Measurements from ENCODE around the gene RELT. TPM values are rescaled to one million over a fixed set of nuclear protein-coding genes. Genes with fewer than 3 reads are reported as not detected.

RELT gene, protein sequence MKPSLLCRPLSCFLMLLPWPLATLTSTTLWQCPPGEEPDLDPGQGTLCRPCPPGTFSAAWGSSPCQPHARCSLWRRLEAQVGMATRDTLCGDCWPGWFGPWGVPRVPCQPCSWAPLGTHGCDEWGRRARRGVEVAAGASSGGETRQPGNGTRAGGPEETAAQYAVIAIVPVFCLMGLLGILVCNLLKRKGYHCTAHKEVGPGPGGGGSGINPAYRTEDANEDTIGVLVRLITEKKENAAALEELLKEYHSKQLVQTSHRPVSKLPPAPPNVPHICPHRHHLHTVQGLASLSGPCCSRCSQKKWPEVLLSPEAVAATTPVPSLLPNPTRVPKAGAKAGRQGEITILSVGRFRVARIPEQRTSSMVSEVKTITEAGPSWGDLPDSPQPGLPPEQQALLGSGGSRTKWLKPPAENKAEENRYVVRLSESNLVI
- polyA plus RNA-seq (ENCODE audit: insufficient read length in 3 of 3): 1 to 10 TPM; 2.1 to 2.7 (median 2.1) TPM

DNA sequence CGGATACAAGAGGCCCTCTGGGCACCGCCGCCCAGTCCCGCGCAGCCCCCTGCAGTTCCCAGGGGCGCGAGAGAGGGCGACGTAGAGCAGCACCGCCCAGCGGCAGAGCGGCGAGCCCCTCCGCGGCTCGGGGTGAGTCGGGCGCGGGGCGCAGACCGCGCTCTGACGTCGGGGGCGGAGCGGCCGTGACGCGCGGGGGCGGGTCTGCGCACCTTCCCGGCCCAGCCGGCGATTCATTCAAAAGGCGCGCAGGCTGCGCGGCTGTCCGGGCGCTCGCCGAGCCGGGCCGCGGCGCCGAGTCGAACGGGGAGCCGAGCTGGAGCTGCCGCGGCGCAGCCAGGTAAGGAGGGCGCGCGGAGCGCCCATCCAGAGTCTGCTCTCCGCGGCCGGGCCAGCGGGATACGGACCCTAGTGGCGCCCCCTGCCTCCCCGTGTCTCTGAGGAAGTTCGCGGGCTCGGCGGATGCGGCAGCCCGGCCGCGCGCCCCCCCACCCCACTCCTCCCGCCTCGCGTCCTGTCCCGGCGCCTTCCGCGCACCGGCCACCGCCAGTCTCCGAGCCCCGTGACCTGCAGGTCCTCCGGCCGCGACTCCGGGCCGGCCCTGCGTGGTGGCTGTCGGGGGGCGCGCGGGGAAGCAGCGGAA lies at the start of gene RELT:
Gene RELT (plus strand): TSS at position 240 of the 643 bp plus-strand sequence. CDS start 12,738 bp downstream, outside the sequence.
- DNase-seq (ENCODE audit: low read depth in 3 of 3, low spot score in 2 of 3): peak; percentile 72 to 81 (median 80)

DNA sequence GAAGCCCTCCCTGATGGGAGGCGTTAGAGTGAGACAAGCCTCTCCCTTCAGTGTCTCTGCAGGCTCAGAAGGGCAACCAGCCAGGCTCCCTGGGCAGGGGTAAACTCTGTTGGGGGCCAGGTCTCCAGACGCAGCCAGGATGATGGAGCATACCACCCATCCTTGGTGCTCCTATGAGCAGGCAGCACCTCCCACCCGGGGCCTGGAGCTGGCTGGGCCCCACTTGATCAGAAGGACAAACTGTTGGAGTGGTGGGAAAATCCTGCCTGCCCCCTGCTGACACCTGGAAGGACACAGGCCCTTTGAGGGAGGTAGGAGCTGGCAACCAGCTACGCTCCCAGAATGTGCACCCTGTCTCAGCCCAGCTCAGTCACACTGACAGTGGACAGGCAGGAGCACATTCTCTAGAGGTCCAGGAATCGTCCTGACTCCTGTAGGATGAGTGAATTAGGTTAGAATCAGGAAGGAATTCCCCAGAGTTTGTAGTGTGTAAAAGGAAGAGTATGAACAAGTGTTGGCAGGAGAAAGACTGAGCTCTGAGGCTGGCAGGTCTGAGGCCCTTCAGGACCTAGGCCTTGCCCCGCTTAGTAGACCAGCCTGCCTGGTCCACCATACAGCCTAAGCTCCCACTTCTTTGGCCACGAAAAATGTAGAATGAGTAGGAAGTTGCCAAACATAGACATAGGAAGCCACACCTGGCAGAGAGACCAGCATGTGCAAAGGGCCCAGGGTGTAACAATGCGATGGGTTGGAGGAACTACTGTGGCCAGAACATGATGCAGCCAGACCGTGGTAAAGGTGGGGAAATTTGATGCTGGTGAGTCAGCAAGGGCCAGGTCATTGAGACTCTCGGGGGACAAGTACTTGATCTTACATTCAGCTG lies 49.0 kb upstream of the RELT start:
- no peak for DNase-seq (ENCODE audit: low read depth in 3 of 3, low spot score in 2 of 3)

DNA sequence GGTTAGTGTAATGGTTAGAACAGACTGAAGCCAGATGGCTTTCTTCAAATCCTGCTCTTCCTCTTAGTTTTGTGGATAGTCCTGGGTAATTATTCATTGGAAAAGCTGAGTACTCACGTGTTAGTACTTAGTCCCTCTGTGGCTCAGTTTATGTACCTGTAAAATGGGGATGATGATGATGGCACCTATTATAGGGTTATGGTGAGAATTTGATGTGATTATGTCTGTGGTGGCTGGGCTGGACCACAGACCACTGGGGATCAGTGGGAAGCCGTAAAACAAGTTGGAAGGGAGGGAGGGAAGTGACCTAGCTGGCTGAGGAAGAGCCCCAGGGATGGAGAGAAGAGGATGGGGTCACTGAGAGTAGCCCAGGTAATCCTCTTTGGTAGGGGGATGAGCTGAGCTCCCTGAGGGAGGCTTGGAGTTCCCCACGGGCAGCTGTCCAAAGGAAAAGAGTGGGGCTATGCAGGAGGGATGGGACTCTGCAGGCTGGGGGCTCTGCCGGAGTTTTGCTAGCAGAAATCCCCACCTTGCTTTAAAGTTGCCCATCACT lies 48.3 kb upstream of the RELT start:
- DNase-seq (ENCODE audit: low read depth in 3 of 3, low spot score in 2 of 3): no peak

DNA sequence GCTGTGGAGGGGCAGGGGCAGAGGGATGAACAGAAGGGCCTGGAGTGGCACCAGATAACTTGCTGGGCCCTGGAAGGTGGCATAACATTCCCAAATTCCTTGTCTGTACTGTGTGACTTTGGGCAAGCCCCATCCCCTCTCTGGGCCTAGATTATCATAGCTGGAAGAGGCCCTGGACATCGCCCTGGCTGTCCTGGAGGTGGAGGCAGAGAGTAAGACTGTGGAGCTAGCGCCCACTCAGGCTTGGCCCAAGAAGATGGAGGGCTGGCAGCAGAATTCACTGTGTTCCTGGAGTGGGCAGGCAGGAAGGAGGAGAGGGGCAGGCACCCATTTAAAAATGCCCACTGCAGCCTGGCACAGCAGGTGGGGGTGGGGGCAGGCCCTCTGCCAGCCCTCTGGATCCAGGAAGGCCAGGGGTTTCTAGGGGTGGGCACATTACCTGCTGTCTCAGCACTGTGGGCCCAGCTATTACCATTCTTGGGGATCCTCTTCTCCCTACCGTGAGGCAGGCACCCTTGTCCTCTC lies 45.6 kb upstream of the RELT start:
- no peak for DNase-seq (ENCODE audit: low read depth in 3 of 3, low spot score in 2 of 3)

DNA sequence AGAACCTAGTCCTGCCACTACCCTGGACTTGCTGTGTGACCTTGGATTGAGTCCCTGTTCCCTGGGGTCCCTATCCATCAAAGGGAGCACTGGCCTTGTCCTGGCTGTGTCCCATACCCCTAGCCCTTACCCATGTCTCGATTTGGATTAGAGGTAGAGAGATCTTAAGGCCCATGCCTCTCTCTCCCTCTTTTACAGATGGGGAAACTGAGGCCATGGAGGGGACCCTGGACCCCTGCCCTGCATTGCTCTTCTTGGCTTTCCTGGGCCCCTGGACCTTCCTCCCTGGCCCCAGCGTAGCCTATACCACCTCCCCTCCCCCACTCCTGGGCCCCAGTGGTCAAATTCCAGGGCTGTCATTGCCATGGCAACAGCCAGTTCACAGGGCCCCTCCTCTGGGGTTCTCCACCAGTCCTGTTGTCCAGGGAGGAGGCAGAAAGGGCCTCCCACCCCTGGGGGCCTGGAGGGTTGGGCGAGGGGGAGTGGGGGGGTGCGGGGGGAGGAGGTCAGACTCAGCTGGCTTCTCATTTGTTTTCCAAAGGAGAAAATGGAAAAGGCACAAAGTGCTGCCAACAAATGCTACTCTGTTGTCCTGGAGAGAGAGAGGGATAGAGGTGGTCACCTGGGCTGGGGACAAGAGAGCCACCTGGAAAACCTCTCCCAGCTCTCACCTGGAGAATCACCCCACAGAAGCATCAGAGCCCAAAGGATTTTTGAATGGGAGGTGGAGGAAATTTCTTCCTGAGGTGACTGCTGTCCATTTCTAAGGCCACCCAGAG lies 44.9 kb upstream of the RELT start:
- peak in 1 of 3 donors; percentile 78 for DNase-seq (ENCODE audit: low read depth in 3 of 3, low spot score in 2 of 3)

DNA sequence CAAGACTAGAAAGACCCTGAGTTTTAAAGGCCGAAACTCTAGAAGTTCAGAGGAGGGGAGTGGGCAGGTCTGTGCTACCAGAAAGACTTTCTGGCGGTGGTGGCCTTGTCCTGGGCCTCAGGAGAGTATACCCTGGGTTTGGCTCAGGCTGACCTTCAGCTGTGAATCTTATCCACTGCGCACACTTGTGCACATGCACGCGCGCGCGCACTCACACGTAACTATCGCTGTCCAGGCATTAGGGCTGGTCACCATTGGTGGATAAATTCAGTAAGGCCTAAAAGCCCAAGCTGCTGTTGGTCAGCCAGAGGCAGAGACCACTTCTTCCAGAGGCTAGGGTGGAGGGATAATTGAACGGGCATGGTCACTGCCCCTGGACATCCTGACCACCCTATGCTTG lies 43.0 kb upstream of the RELT start:
- no peak for DNase-seq (ENCODE audit: low read depth in 3 of 3, low spot score in 2 of 3)

DNA sequence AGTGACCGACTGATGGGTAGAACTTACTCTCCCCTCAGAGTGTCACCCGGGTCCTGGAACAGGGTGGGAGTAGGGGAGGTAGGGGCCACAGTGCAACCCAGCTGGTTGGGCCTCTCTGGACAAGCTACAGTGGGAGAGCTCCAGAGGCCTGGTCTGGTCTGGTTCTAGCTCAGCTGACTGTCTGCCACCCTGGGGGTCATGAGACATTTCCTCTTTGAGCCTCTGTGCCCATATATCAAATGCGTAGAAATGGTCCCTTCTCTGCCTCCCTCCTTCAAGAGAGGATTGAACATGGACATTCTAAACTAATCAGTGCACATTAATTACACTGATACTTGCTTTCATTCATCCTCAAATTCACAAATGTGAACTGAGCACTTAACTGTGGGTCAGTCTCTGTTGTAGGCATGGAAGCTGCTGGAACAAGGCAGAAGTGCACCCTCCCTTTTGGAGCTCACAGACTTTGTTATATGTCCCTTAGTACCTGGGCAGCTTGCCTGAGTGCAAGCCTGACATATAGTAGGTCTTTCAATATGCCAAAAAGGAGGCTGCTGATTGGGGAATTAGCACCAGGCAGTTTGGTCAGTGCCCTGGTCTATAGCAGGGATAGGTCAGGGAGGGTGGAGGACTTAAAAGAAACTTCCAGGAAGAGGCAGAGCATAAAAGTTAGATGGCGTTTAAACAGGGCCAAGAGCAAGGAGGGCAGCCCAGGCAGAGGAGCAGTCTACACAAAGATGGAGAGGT lies 42.4 kb upstream of the RELT start:
- no peak for DNase-seq (ENCODE audit: low read depth in 3 of 3, low spot score in 2 of 3)

DNA sequence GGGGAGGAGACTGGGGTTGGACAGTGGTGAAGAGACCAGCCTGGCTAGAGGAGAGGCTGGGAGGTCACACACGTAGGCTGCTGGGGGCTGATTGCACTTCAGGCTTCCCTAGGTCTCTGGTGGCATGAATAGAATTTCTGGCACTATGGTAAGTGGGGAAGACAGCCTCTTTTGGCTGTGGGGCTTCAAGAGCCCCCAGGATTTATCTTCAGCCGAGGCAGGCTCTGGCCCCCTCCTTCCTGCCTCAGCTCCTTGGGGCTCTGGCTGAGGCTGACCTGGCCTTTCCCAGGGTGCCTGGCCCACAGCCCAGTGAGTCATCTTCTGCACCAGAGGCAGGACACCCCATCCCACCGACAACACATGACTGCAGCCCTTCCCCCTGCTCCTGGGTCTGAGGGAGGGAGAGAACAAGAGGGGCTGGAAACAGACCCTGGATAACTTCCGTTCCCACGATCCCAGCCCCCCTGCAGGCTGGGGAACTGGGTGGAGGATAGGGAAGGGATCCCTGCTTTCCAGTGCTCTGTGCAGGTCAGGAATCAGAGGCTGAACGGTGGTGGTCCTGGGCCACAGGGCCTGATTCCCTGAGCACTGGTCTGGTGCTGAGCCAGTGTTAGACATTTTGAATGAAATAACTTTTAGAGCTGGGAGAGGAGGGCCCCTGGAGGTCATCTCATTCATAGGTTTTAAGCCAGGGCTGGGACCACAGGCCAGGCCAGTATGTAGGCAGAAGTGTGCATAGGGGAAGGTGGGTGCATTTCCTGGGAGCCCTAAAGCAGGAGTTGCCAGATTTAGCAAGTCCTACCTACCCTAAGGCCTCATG lies 41.6 kb upstream of the RELT start:
- no peak for DNase-seq (ENCODE audit: low read depth in 3 of 3, low spot score in 2 of 3)

DNA sequence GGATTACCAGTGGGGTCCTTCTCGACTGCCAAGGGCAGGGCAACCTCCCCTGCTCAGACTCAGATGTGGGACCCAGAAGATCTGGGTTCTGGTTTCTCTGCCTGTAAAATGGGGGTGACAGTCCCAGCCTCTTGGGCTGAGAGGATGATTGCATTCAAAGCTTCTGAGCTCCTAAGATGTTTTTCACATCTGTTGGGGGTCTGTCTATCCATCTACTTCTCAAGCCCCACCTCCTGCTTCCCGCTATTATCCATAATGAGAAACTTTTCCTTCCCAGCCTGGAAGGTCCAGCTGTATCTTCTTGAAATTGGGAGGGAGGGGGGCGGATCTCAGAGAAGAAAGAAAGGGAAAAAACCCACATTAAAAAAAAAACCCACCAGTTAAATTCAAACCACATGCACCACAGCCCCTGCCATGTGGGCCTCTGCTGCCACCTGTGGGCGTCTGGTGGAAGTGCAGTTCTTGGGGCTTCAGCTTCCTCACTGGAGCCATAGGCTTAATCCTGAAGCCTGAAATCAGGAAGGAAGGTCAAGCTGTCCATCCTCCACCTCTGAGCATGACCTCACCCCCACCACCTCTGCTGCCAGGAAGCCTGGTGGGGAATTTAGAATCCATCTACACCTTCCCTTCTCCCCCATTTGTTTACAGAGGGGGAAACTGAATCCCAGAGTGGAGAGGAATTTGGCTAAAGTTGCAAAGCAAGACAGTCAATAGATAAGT lies 40.8 kb upstream of the RELT start:
- DNase-seq (ENCODE audit: low read depth in 3 of 3, low spot score in 2 of 3): peak in 1 of 3 donors; percentile 82

DNA sequence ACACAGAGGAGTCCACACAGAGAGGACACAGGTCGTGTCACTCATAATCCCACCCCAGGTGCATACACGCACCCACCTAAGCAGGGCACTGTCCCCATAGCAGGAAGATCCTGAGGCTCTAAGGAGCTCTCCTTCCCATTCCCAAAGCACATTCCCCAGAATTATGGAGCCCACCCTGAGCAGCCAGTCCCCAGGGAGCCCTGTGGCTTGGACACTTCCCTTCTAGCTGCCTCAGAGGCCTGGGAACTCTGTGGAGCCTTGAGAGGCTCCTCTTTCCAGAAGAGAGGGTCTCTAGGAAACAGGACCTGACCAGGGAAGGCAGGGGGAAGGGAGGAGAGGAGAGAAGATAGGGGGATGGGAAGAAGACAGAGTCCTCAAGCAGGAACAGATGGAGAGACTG lies 38.4 kb upstream of the RELT start:
- DNase-seq (ENCODE audit: low read depth in 3 of 3, low spot score in 2 of 3): no peak

DNA sequence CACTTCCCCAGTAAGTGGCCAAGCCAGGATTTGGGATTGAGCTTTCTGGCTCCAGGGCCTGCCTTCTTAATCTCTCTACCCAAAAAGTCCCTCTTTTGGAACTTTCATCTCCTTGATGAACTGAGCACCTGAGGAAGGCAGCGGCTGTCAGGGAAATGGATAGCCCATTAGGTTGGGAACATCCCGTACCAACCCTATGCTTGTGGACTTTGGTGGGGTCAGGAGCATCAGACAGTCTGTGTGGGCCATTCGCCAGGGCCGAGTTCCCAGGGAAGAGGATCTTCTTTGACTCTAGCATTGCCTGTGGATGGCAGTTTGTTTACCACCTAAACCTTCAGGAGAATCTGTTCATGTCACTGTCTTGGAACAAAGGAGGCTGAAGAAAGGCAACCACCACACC lies 37.9 kb upstream of the RELT start:
- DNase-seq (ENCODE audit: low read depth in 3 of 3, low spot score in 2 of 3): no peak

DNA sequence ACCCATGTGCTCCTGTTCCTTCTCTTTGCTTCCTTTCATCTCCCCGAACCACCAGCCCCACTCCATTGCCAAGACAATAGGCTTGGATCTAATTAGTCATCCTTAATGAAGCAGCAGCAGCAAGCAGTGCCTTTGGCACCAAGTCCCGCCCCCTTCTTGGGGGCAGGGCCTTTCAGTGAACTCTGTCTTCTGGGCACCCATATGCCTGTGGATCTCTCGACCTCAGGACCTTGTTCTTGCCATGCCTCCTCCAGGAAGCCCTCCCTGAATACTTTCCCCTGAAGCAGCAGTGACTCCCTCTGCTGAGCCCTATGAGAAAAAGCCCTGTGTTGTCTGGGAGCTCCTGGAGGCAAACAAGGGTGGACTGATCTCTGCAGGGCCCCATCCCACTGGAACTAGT lies 36.0 kb upstream of the RELT start:
- no peak for DNase-seq (ENCODE audit: low read depth in 3 of 3, low spot score in 2 of 3)

DNA sequence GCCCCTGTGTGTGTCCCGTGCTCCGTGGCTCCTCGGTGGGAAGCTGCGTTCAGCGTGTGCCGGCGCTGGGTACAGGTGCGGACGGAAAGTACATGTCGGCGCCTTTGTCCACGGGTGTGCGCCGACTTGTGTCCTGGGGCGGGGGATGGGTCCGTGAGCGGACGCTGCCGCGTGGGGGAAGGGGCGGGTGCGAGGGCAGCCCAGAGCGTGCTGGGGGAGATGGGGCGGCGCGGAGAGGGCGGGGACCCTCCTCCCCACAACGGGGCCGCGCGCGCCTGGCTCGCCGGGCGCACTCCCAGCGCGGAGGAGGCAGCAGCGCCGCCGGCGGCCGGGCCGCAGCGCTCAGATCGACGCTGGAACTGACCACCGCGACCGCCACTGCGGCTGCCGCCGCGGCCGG lies 33.6 kb upstream of the RELT start:
- no peak for DNase-seq (ENCODE audit: low read depth in 3 of 3, low spot score in 2 of 3)

DNA sequence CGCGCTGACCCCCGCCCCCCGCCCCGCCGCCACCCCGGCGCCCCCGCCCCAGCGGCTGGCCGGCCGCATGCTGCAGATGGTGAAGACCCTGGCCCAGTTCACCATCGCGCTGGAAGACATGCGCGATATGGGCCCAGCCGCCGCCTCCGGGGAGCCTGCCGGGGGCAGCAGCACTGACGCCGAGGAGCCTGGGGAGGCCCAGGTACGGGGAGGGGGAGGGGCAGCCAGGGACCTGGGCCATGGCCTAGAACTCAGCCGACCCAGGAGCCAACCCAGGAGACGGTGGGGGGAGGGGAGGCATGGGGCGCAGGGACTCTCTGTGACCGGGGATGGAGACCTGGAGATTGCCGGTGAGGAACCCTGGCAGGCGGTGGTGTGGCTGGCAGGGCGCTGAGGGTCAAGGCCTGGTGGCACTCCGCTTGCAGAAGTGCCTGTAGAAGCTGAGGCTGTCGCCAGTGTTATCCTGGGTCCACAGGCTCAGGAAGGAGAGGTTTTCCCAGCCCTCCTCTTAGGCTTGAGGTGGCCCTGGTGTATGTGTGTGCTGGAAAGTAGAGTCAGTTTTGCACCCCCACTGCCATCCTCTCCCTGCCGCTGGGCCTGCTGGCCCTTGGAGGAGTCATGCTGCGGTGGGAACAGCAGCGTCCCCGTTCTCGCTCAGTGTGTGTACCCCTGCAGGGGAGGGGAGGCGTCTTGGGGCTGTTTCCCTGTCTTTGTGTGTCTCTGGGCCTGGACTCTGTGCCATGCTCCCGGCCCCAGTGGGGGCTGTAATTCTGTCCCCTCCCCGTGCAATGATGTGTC lies 32.9 kb upstream of the RELT start:
- DNase-seq (ENCODE audit: low read depth in 3 of 3, low spot score in 2 of 3): no peak

DNA sequence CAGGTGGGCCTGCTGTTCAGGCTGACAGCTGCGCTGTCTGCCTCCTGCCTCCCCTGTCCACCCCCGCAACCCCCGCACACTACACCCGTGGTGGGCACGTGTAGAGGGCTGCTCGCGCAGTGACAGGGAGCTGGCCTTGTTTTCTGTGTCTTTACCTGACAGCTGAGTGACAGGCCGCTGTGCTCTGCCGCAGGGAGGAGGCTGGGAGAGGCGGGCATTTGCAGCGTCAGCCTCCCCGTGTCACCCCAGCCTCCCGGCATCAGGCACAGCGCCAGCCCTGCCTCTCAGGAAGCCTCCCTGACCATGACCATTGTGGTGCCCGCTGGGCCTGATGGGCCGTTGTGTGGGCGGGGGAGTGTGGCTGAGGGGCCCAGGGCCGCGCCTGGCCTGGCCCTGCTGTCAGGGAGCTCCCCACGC lies 32.0 kb upstream of the RELT start:
- DNase-seq (ENCODE audit: low read depth in 3 of 3, low spot score in 2 of 3): no peak

DNA sequence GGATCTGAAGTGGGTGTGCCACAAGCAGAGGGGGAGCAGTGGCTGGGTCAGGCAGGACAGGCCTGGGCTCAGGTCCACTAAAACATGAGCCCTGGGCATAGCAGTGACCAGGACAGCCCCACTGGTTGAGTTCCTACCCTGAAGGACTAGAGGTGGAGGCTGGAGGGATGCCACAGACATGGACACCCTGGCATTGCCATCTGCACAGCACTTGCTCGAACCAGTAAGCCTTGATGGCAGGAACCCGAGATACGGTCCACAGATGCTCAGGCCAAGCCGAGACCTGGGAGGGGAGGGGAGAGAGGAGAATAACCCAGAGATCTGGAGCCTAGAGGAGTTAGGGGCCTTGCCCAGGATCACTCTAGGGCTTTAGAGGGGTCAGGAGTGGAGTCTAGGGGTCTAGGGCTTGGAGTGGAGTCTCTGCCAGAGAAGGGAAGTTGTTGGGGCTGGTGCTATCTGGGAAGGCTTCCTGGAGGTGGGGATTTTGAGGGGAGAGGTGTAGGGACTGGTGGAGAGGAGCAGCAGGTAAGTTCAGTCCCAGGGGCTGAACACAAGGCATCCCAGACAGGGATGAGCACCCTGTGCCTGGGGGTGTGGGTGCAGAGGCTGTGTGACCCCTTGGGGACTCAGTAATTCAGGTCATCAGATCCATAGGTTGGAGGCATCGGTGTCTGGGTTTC lies 30.6 kb upstream of the RELT start:
- DNase-seq (ENCODE audit: low read depth in 3 of 3, low spot score in 2 of 3): no peak
